ENCODE measurements around the gene HDAC7.

The HDAC7 gene

GRCh38 chr12:47819896-47820630, at the start of gene HDAC7:
TSS of gene HDAC7 (minus strand) at chr12:47819903. CDS start at chr12:47819785, 118 bp downstream.
- peak; percentile 79 for DNase-seq

GRCh38 chr12:47868552-47869031, 48.9 kb upstream of the HDAC7 start:
- no peak for DNase-seq

- DNase-seq: no peak
Measured at GRCh38 chr12:47868041-47868440, 48.3 kb upstream of the HDAC7 start.

- no peak for DNase-seq
Measured at GRCh38 chr12:47867495-47867941, 47.8 kb upstream of the HDAC7 start.

- no peak for DNase-seq
Measured at GRCh38 chr12:47864646-47865235, 45.0 kb upstream of the HDAC7 start.

GRCh38 chr12:47863985-47864384, 44.3 kb upstream of the HDAC7 start:
- DNase-seq: no peak

- no peak for DNase-seq
Measured at GRCh38 chr12:47863467-47863866, 43.8 kb upstream of the HDAC7 start.

GRCh38 chr12:47862881-47863280, 43.2 kb upstream of the HDAC7 start:
- DNase-seq: no peak

GRCh38 chr12:47862167-47862750, 42.6 kb upstream of the HDAC7 start:
- DNase-seq: no peak

- DNase-seq: no peak
Measured at GRCh38 chr12:47860873-47861272, 41.2 kb upstream of the HDAC7 start.

- no peak for DNase-seq
Measured at GRCh38 chr12:47860279-47860841, 40.7 kb upstream of the HDAC7 start.

- DNase-seq: no peak
Measured at GRCh38 chr12:47858511-47859266, 39.0 kb upstream of the HDAC7 start.

- no peak for DNase-seq
Measured at GRCh38 chr12:47856721-47857575, 37.2 kb upstream of the HDAC7 start.

- no peak for DNase-seq
Measured at GRCh38 chr12:47856094-47856493, 36.4 kb upstream of the HDAC7 start.

GRCh38 chr12:47855502-47855901, 35.8 kb upstream of the HDAC7 start:
- DNase-seq: no peak

GRCh38 chr12:47854531-47854930, 34.8 kb upstream of the HDAC7 start:
- no peak for DNase-seq

GRCh38 chr12:47852096-47852571, 32.4 kb upstream of the HDAC7 start:
- DNase-seq: no peak

- no peak for DNase-seq
Measured at GRCh38 chr12:47851303-47851952, 31.7 kb upstream of the HDAC7 start.

GRCh38 chr12:47850153-47851084, 30.7 kb upstream of the HDAC7 start:
- DNase-seq: no peak

- no peak for DNase-seq
Measured at GRCh38 chr12:47849261-47849660, 29.6 kb upstream of the HDAC7 start.
